H9 (cell line): ENCODE measurements around the gene PMF1. TPM values are rescaled to one million over a fixed set of nuclear protein-coding genes. Genes with fewer than 3 reads are reported as not detected.

Source experiments
- DNase-seq: peaks from one replicate; pipeline ENCODE4 v3.0.0-alpha.2; 2017
- H2AFZ ChIP-seq: one replicate; pipeline ENCODE4 v1.6.1; 2013; ENCODE audit warnings: mild to moderate bottlenecking, low read length, control low read depth, moderate library complexity
- H2AK5ac ChIP-seq: 2 replicates; pipeline ENCODE4 v1.6.1; 2013; ENCODE audit warnings: low read length, control low read depth, mixed read lengths; ENCODE audit not compliant: insufficient read length
- H2BK120ac ChIP-seq: one replicate; pipeline ENCODE4 v1.6.1; 2013; ENCODE audit warnings: low read depth, mild to moderate bottlenecking, low read length, control low read depth, inconsistent platforms; ENCODE audit not compliant: poor library complexity, severe bottlenecking
- H2BK12ac ChIP-seq: 2 replicates; pipeline ENCODE4 v1.6.1; 2013; ENCODE audit warnings: low read length, control low read depth, mixed read lengths, low read depth; ENCODE audit not compliant: insufficient read length
- H2BK15ac ChIP-seq: 2 replicates; pipeline ENCODE4 v1.6.1; 2013; ENCODE audit warnings: low read depth, low read length, control low read depth
- H2BK20ac ChIP-seq: one replicate; pipeline ENCODE4 v1.6.1; 2013; ENCODE audit warnings: low read depth, mild to moderate bottlenecking, low read length, control low read depth, inconsistent platforms; ENCODE audit not compliant: poor library complexity, severe bottlenecking
- H2BK5ac ChIP-seq: 2 replicates; pipeline ENCODE4 v1.6.1; 2013; ENCODE audit warnings: low read length, control low read depth, mixed read lengths; ENCODE audit not compliant: insufficient read length
- H3K14ac ChIP-seq: 2 replicates; pipeline ENCODE4 v1.6.1; 2013; ENCODE audit warnings: low read length, control low read depth; ENCODE audit not compliant: insufficient read depth
- H3K18ac ChIP-seq: 2 replicates; pipeline ENCODE4 v1.6.1; 2013; ENCODE audit warnings: low read depth, mild to moderate bottlenecking, mixed read lengths, low read length, control low read depth; ENCODE audit not compliant: insufficient read length
- H3K23ac ChIP-seq: 2 replicates; pipeline ENCODE4 v1.6.1; 2013; ENCODE audit warnings: low read length, control low read depth, mixed read lengths, low read depth; ENCODE audit not compliant: insufficient read length
- H3K23me2 ChIP-seq: 2 replicates; pipeline ENCODE4 v1.6.1; 2013; ENCODE audit warnings: low read depth, mild to moderate bottlenecking, mixed read lengths, low read length, control low read depth; ENCODE audit not compliant: insufficient read length, poor library complexity, severe bottlenecking
- H3K27ac ChIP-seq: 2 replicates; pipeline ENCODE4 v1.5.1; 2013; ENCODE audit warnings: low read length, control low read depth, mixed read lengths, low read depth; ENCODE audit not compliant: insufficient read length
- H3K27me3 ChIP-seq: 2 replicates; pipeline ENCODE4 v1.6.1; 2013; ENCODE audit warnings: low read length, control low read depth, inconsistent platforms; ENCODE audit not compliant: insufficient read depth
- H3K4ac ChIP-seq: 2 replicates; pipeline ENCODE4 v1.6.1; 2013; ENCODE audit warnings: low read depth, mild to moderate bottlenecking, control low read depth, inconsistent platforms, low read length, moderate library complexity
- H3K4me1 ChIP-seq: 2 replicates; pipeline ENCODE4 v1.6.1; 2013; ENCODE audit warnings: low read length, control low read depth, inconsistent platforms; ENCODE audit not compliant: insufficient read depth
- H3K4me2 ChIP-seq: 2 replicates; pipeline ENCODE4 v1.6.1; 2013; ENCODE audit warnings: low read length, control low read depth, mixed read lengths; ENCODE audit not compliant: insufficient read length, insufficient read depth
- H3K56ac ChIP-seq: 2 replicates; pipeline ENCODE4 v1.6.1; 2013; ENCODE audit warnings: low read depth, mild to moderate bottlenecking, mixed read lengths, low read length, control low read depth; ENCODE audit not compliant: insufficient read length
- H3K79me1 ChIP-seq: 2 replicates; pipeline ENCODE4 v1.6.1; 2013; ENCODE audit warnings: low read depth, mild to moderate bottlenecking, moderate library complexity, low read length, control low read depth, inconsistent platforms; ENCODE audit not compliant: insufficient read depth, poor library complexity, severe bottlenecking
- H3K79me2 ChIP-seq: 2 replicates; pipeline ENCODE4 v1.6.1; 2013; ENCODE audit warnings: low read length, control low read depth, inconsistent platforms; ENCODE audit not compliant: insufficient read depth
- H3K9ac ChIP-seq: 2 replicates; pipeline ENCODE4 v1.6.1; 2013; ENCODE audit warnings: low read length, control low read depth, mixed read lengths; ENCODE audit not compliant: insufficient read length; ENCODE audit errors: extremely low read depth
- H3K9me3 ChIP-seq: one replicate; pipeline ENCODE4 v1.6.1; 2013; ENCODE audit warnings: low read depth, low read length, inconsistent platforms; ENCODE audit not compliant: control insufficient read depth
- H3T11ph ChIP-seq: one replicate; pipeline ENCODE4 v1.6.1; 2013; ENCODE audit warnings: mild to moderate bottlenecking, low read length, control low read depth, inconsistent platforms
- H4K20me1 ChIP-seq: one replicate; pipeline ENCODE4 v1.6.1; 2013; ENCODE audit not compliant: control insufficient read depth, insufficient read length, insufficient read depth
- H4K5ac ChIP-seq: 2 replicates; pipeline ENCODE4 v1.6.1; 2013; ENCODE audit warnings: low read depth, mild to moderate bottlenecking, mixed read lengths, low read length, control low read depth; ENCODE audit not compliant: insufficient read length
- H4K8ac ChIP-seq: replicated peaks from 2 replicates; pipeline ENCODE4 v1.6.1; 2013; ENCODE audit warnings: low read length, control low read depth, mixed read lengths, low read depth; ENCODE audit not compliant: insufficient read length
- H4K91ac ChIP-seq: 2 replicates; pipeline ENCODE4 v1.6.1; 2013; ENCODE audit warnings: low read depth, mild to moderate bottlenecking, moderate library complexity, mixed read lengths, low read length, control low read depth; ENCODE audit not compliant: insufficient read length
- H3K27ac Mint-ChIP-seq, 3 experiments: 2 replicates in 2 of 3; 3 replicates in 1 of 3; pipeline ENCODE4 v1.8.0; 2020 to 2021; ENCODE audit warnings: mixed read lengths in 3 of 3, mild to moderate bottlenecking in 1 of 3, moderate library complexity in 1 of 3
- H3K27me3 Mint-ChIP-seq: 2 replicates; pipeline ENCODE4 v1.8.0; 2021; ENCODE audit warnings: low read depth, mild to moderate bottlenecking, moderate library complexity, mixed read lengths
- H3K36me3 Mint-ChIP-seq, 3 experiments: 2 replicates in 2 of 3; 3 replicates in 1 of 3; pipeline ENCODE4 v1.8.0; 2020 to 2021; ENCODE audit warnings: low read depth in 3 of 3, mixed read lengths in 3 of 3; ENCODE audit not compliant: insufficient read depth in 1 of 3
- H3K4me1 Mint-ChIP-seq, 2 experiments: 2 replicates each; pipeline ENCODE4 v1.8.0; 2020; ENCODE audit warnings: mixed read lengths in 2 of 2
- H3K4me3 Mint-ChIP-seq, 2 experiments: 2 replicates in 1 of 2; 3 replicates in 1 of 2; pipeline ENCODE4 v1.8.0; 2020 to 2021; ENCODE audit warnings: mild to moderate bottlenecking in 2 of 2, mixed read lengths in 2 of 2, moderate library complexity in 1 of 2
- H3K9me3 Mint-ChIP-seq, 2 experiments: 2 replicates in 1 of 2; 3 replicates in 1 of 2; pipeline ENCODE4 v1.8.0; 2020; ENCODE audit warnings: mild to moderate bottlenecking in 2 of 2, mixed read lengths in 2 of 2, moderate library complexity in 1 of 2
- WGBS: extraction: QIAGEN DNeasy Blood & Tissue Kit; methylation state at CpG from one replicate; pipeline ENCODE4 v1.1.7; 2013; ENCODE audit warnings: missing lambda C conversion rate, low lambda C conversion rate, mixed read lengths; ENCODE audit not compliant: insufficient read length; ENCODE audit errors: extremely low coverage; 5-methylcytosine and 5-hydroxymethylcytosine counted together
- total RNA-seq: library from RNA; stranded (reverse); gene quantifications from 2 replicates; pipeline ENCODE4 v1.2.1, GENCODE V29; 2021
- TF ChIP-seq, protein P1 (sequence below): fragments of 200-600 bp; sonication (generic); conservative IDR thresholded peaks from 3 replicates; pipeline ENCODE4 v1.8.0; 2021; ENCODE audit warnings: antibody characterized with exemption, mild to moderate bottlenecking

PMF1 gene
- total RNA-seq, 1 experiment from 2014 or later = 136 TPM

DNA sequence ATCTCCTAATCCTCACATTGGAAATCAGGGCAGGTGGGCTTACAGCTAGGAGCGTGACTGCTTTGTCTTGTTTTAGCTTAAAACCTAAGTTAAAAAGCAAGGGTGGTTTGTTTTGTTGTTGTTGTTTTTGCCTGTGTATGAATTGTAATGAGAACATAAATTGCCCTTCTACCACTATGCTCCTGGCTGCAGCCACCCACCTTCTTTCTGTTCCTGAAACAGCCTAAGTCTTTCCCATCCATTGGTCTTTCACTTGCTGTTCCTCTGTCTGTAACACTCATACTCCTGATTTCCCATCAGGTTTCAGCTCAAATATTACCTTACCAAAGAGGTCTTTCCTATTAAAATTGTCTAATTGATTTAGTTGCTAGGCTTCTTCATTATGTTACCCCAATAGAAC lies 70.7 kb downstream of the PMF1 start:
- Histone ChIP-seq H3K27me3 (no peaks in the 10 kb centered on the region), H3K79me2 (peaks cover 22% of the 10 kb centered on the region), H3K9me3 (no peaks in the 10 kb centered on the region), H2AFZ (no peak overlapping the region), H3K23ac (no peak overlapping the region), H3K27ac (no peak overlapping the region), H4K8ac (no peak overlapping the region), H3K23me2 (peaks cover 12% of the 10 kb centered on the region), H3T11ph (no peak overlapping the region), H2BK120ac (no peak overlapping the region), H3K79me1 (peaks cover 5% of the 10 kb centered on the region), H3K18ac (no peak overlapping the region), H3K56ac (no peak overlapping the region), H3K9ac (peak overlapping the region; percentile 90), H4K5ac (peak overlapping the region; percentile 31), H2AK5ac (no peak overlapping the region), H3K14ac (no peak overlapping the region), H4K20me1 (no peaks in the 10 kb centered on the region), H4K91ac (no peak overlapping the region), H3K4ac (no peak overlapping the region), H2BK5ac (no peak overlapping the region), H3K4me2 (peak overlapping the region; percentile 93), H2BK12ac (no peak overlapping the region), H2BK20ac (no peak overlapping the region), H2BK15ac (no peak overlapping the region), H3K4me1 (no peaks in the 10 kb centered on the region)
- DNase-seq = no peak
- Mint-ChIP-seq H3K27me3 (no peaks in the 10 kb centered on the region; the same call in 1 of the 2 replicates), H3K27ac (peak overlapping the region; percentile 44 to 90 (median 65); a peak in 6 of 7 replicates), H3K9me3 (no peaks in the 10 kb centered on the region), H3K4me3 (peak overlapping the region; percentile 97 to 98), H3K36me3 (peaks cover 4 to 11% (median 5%) of the 10 kb centered on the region in 3 experiments; a peak in 6 of 7 replicates), H3K4me1 (peaks cover 24 to 29% of the 10 kb centered on the region in 2 experiments)
- WGBS = no CpG with 5 or more reads among the region's 1 CpG
- TF ChIP-seq, protein P1, sequence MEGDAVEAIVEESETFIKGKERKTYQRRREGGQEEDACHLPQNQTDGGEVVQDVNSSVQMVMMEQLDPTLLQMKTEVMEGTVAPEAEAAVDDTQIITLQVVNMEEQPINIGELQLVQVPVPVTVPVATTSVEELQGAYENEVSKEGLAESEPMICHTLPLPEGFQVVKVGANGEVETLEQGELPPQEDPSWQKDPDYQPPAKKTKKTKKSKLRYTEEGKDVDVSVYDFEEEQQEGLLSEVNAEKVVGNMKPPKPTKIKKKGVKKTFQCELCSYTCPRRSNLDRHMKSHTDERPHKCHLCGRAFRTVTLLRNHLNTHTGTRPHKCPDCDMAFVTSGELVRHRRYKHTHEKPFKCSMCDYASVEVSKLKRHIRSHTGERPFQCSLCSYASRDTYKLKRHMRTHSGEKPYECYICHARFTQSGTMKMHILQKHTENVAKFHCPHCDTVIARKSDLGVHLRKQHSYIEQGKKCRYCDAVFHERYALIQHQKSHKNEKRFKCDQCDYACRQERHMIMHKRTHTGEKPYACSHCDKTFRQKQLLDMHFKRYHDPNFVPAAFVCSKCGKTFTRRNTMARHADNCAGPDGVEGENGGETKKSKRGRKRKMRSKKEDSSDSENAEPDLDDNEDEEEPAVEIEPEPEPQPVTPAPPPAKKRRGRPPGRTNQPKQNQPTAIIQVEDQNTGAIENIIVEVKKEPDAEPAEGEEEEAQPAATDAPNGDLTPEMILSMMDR = no peak
